Right atrium auricular region (tissue), 2 donors: ENCODE data around the gene KIRREL3. TPM values are rescaled to one million over a fixed set of nuclear protein-coding genes. Genes with fewer than 3 reads are reported as not detected.

Source experiments
- DNase-seq: peaks from one replicate; pipeline ENCODE4 v3.0.0-alpha.2; 2019; ENCODE audit warnings: low spot score
- H3K27ac ChIP-seq, 2 donors: fragments of 200-600 bp; sonication (generic); 1 replicate in 1 of 2; 2 replicates in 1 of 2; pipeline ENCODE4 v1.5.1; 2016 to 2019
- H3K27me3 ChIP-seq, 2 donors: fragments of 200-600 bp; sonication (generic); one replicate each; pipeline versions ENCODE4 v1.5.1 to v1.6.0; 2017 to 2019
- H3K36me3 ChIP-seq: fragments of 200-600 bp; sonication (generic); one replicate; pipeline ENCODE4 v1.5.1; 2016
- H3K4me1 ChIP-seq, 2 donors: fragments of 200-600 bp; sonication (generic); one replicate each; pipeline versions ENCODE4 v1.5.1 to v1.6.0; 2017 to 2019
- H3K4me3 ChIP-seq, 2 donors: fragments of 200-600 bp; sonication (generic); 1 replicate in 1 of 2; 2 replicates in 1 of 2; pipeline ENCODE4 v1.5.1; 2017 to 2019; ENCODE audit warnings: mild to moderate bottlenecking in 1 of 2, moderate library complexity in 1 of 2
- H3K9me3 ChIP-seq, 2 donors: fragments of 200-600 bp; sonication (generic); one replicate each; pipeline ENCODE4 v1.5.1; 2019
- CTCF ChIP-seq, 2 donors: fragments of 200-600 bp; sonication (generic); IDR thresholded peaks; one replicate each; pipeline ENCODE4 v1.5.1; 2019; ENCODE audit warnings: antibody characterized with exemption in 2 of 2
- total RNA-seq, 2 donors: library from RNA; depleted of rRNA; stranded (reverse); fragments of >200 nt; gene quantifications; one replicate each; pipeline ENCODE4 v1.1.0, GENCODE V29; 2016

The KIRREL3 gene
- total RNA-seq, 2 donors from 2014 or later = 0.51 to 0.74 TPM

- TF ChIP-seq CTCF (IDR thresholded peaks at IDR 0.05) = no peak
- DNase-seq = no peak
- no peaks in the 10 kb centered on the region for H3K27me3 ChIP-seq
- H3K4me3 ChIP-seq = no peak overlapping the region
- peaks cover 0 to 17% of the 10 kb centered on the region in 2 donors for H3K4me1 ChIP-seq
- no peaks in the 10 kb centered on the region for H3K36me3 ChIP-seq
- no peaks in the 10 kb centered on the region for H3K9me3 ChIP-seq
- no peak overlapping the region for H3K27ac ChIP-seq
Measured at GRCh38 chr11:126815111-126815510, 185.5 kb downstream of the KIRREL3 start.

DNA sequence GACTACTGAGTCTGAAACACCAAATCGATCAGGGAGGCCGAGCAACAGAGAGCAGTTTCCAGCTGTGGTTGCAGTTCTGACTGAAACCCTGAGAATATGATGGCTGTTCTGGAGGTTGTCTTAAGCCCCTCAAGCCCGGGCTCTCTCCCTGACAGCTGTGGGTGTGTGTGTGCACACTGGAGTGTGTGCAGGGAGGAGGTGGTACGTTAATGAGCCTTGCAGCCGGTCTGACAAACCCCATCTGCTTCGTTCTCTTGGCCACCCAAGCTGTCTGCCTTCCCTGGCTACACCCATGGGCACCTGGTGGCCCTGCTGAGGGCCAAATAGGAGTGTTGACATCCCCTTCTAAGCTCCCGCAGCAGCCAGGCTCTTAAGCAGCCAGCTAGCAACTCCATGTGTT lies 189.8 kb downstream of the KIRREL3 start:
- Histone ChIP-seq H3K27ac (no peak overlapping the region), H3K4me1 (peaks cover 0 to 8% of the 10 kb centered on the region in 2 donors), H3K4me3 (no peak overlapping the region), H3K9me3 (no peaks in the 10 kb centered on the region), H3K36me3 (no peaks in the 10 kb centered on the region), H3K27me3 (no peaks in the 10 kb centered on the region)
- TF ChIP-seq CTCF (IDR thresholded peaks at IDR 0.05) = no peak
- DNase-seq = no peak

DNA sequence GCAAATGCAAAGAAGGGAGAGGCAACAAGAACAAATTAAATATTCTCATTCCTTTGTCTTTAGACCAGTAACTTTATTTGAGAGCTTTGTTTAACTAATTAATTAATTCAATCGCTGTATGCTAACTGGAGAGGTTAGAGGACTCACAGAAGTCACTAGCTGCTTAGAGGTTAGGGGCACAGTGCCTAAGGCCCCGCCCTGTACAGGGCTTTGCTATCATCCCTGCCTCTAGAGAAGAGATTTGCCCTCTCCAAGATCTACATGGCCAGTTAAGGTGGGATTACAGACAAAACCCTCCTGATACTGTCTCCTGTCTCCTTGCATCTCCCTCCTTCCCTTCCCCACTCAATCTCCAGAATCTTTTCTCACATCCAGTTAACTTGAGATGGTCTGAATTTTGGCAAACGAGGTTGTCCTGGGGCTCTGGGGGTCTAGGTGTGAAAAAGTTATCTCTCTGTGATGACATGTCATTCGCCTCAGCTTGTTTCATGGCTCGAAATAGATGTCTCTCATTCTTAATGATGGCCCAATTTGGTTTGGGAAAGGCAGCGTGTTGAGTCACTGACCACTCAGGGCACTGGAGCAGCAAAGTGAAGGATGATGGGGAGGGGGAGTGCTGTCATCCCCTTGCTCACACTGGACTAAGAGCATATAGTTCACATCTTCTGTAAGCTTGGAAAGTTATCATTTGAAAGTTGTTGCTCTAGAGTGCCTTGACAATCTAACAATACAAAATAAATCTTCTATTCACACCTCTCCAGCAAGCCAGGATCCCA lies 190.9 kb downstream of the KIRREL3 start:
- Histone ChIP-seq H3K4me3 (no peak overlapping the region), H3K9me3 (no peaks in the 10 kb centered on the region), H3K4me1 (peaks cover 0 to 8% of the 10 kb centered on the region in 2 donors), H3K27me3 (no peaks in the 10 kb centered on the region), H3K36me3 (no peaks in the 10 kb centered on the region), H3K27ac (no peak overlapping the region)
- no peak for TF ChIP-seq CTCF (IDR thresholded peaks at IDR 0.05)
- DNase-seq = no peak

DNA sequence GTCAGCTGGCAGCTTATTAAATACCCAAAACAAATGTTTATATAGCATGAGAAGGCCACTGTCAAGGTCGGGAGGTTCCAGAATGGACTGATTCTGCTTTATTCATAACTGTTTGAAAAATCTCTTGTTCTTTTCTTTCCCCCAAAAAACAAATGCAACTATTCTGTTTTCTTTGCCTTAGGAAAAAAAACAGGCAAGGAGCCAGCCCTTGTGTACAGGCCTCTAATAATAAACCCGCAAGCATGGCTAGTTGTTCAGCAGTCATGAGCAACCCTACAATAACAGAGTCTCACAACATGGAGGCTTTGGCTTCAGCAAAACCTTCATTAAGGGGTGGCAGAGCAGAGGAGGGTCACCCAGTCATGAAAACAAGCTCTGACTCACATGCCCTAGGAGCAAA lies 191.7 kb downstream of the KIRREL3 start:
- H3K4me3 ChIP-seq = no peak overlapping the region
- H3K27ac ChIP-seq = no peak overlapping the region
- no peaks in the 10 kb centered on the region for H3K27me3 ChIP-seq
- no peaks in the 10 kb centered on the region for H3K36me3 ChIP-seq
- H3K9me3 ChIP-seq = no peaks in the 10 kb centered on the region
- DNase-seq = no peak
- TF ChIP-seq CTCF (IDR thresholded peaks at IDR 0.05) = no peak
- peaks cover 0 to 8% of the 10 kb centered on the region in 2 donors for H3K4me1 ChIP-seq

GRCh38 chr11:126808296-126808695 lies 192.3 kb downstream of the KIRREL3 start:
- H3K9me3 ChIP-seq = no peaks in the 10 kb centered on the region
- no peak overlapping the region for H3K4me3 ChIP-seq
- peaks cover 0 to 8% of the 10 kb centered on the region in 2 donors for H3K4me1 ChIP-seq
- no peak for DNase-seq
- no peak overlapping the region for H3K27ac ChIP-seq
- no peak for TF ChIP-seq CTCF (IDR thresholded peaks at IDR 0.05)
- no peaks in the 10 kb centered on the region for H3K27me3 ChIP-seq
- no peaks in the 10 kb centered on the region for H3K36me3 ChIP-seq

DNA sequence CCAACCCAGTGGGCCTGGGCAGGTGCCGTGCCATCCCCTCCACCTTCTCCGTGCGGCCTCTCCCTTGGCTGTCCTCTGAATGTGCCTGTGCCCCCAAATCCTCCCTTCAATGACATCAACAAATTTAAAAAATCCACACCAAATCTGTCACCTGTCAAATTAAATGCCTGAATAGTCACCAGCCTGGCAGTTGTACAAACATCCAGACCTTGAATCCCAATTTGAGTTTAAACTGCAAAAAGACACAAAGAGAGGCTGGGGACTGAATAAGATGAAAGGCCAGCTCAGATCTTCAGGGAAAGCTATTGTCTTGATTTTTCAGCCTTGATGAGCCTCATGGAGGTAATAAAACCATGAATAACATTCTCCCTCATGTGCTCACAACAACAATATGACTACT lies 194.7 kb downstream of the KIRREL3 start:
- DNase-seq = no peak
- Histone ChIP-seq H3K4me1 (peaks cover 0 to 3% of the 10 kb centered on the region in 2 donors), H3K27me3 (no peaks in the 10 kb centered on the region), H3K4me3 (no peak overlapping the region), H3K27ac (no peak overlapping the region), H3K36me3 (no peaks in the 10 kb centered on the region), H3K9me3 (no peaks in the 10 kb centered on the region)
- no peak for TF ChIP-seq CTCF (IDR thresholded peaks at IDR 0.05)
